Loucy (cell line): Measurements from ENCODE around the gene FGD3.

ENCODE experiments used
- H2AFZ ChIP-seq: fragments of 200-600 bp; sonication (generic); 2 replicates; pipeline ENCODE4 v1.6.0; 2016; ENCODE audit warnings: antibody characterized with exemption, mild to moderate bottlenecking, low read length, moderate library complexity
- H3F3A ChIP-seq: fragments of 200-600 bp; 2 replicates; pipeline ENCODE4 v1.6.0; 2016; ENCODE audit warnings: antibody characterized with exemption, low read depth, mild to moderate bottlenecking
- H3K27me3 ChIP-seq: fragments of 200-600 bp; sonication (generic); 2 replicates; pipeline ENCODE4 v1.6.1; 2014; ENCODE audit warnings: low read length, mild to moderate bottlenecking; ENCODE audit not compliant: insufficient read depth, poor library complexity, severe bottlenecking
- H3K36me3 ChIP-seq: fragments of 200-600 bp; sonication (generic); 2 replicates; pipeline ENCODE4 v1.6.1; 2016; ENCODE audit warnings: low read length; ENCODE audit not compliant: insufficient read depth
- H3K4me1 ChIP-seq: fragments of 200-600 bp; sonication (generic); 2 replicates; pipeline ENCODE4 v1.5.1; 2014; ENCODE audit warnings: low read length, mild to moderate bottlenecking; ENCODE audit not compliant: insufficient read depth, poor library complexity, severe bottlenecking
- H3K4me2 ChIP-seq: fragments of 200-600 bp; sonication (generic); 2 replicates; pipeline ENCODE4 v1.6.0; 2014; ENCODE audit warnings: antibody characterized with exemption, low read length, low read depth, mild to moderate bottlenecking; ENCODE audit not compliant: poor library complexity, severe bottlenecking
- H3K4me3 ChIP-seq: fragments of 200-600 bp; sonication (generic); 2 replicates; pipeline ENCODE4 v1.5.1; 2014; ENCODE audit warnings: low read length, mild to moderate bottlenecking, mixed read lengths; ENCODE audit not compliant: poor library complexity, severe bottlenecking
- H3K79me2 ChIP-seq: fragments of 200-600 bp; sonication (generic); 2 replicates; pipeline ENCODE4 v1.6.1; 2014; ENCODE audit warnings: low read length; ENCODE audit not compliant: insufficient read depth
- H3K9ac ChIP-seq: fragments of 200-600 bp; sonication (generic); 2 replicates; pipeline ENCODE4 v1.6.0; 2014; ENCODE audit warnings: mild to moderate bottlenecking, low read depth, low read length, moderate library complexity; ENCODE audit not compliant: poor library complexity, severe bottlenecking
- H3K9me2 ChIP-seq: fragments of 200-600 bp; sonication (generic); replicated peaks from 2 replicates; pipeline ENCODE4 v1.6.1; 2016; ENCODE audit warnings: low read depth, low read length, mixed read lengths
- H3K9me3 ChIP-seq: fragments of 200-600 bp; sonication (generic); 2 replicates; pipeline ENCODE4 v1.6.1; 2014; ENCODE audit warnings: mild to moderate bottlenecking, antibody characterized with exemption, low read length, low read depth; ENCODE audit not compliant: insufficient read depth
- H4K20me1 ChIP-seq: fragments of 200-600 bp; sonication (generic); 2 replicates; pipeline ENCODE4 v1.6.0; 2014; ENCODE audit warnings: antibody characterized with exemption, low read length, mild to moderate bottlenecking; ENCODE audit not compliant: insufficient read depth, poor library complexity, severe bottlenecking
- CTCF ChIP-seq: fragments of 200-600 bp; sonication (generic); conservative IDR thresholded peaks from 2 replicates; pipeline ENCODE4 v1.5.1; 2014; ENCODE audit warnings: mild to moderate bottlenecking, antibody characterized with exemption, low read length
- EZH2phosphoT487 ChIP-seq: fragments of 200-600 bp; IDR thresholded peaks from 2 replicates; pipeline ENCODE4 v1.6.1; 2018; ENCODE audit warnings: antibody characterized with exemption, mild to moderate bottlenecking, moderate library complexity, borderline replicate concordance

Gene FGD3

DNA sequence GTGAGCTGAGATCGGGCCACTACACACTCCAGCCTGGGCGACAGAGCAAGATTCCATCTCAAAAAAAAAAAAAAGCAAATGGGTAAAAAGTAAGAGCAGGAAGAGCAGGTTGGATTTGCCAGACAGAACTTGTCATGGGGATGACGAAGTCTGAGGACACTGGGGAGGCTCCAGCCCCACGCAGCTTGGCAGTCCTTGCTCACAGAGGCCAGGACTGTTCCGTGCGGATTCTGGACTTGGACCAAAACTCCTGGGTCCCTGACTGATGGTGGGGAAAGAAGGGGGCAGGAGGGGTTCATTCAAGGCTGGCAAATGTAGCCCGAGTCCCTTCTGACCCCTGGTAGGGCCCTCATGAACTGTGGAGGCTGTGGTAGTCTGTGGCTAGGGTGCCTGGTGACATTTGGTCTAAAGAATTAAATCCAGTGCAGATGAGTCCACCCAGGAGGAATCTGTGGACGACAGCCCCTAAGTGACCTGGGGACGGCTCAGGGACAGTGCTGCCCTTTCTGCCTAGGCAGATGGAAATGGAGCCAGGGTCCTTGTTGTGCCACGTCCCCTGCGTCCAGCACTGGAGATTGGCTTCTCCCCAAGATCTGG, 3.1 kb downstream of the FGD3 start:
- Histone ChIP-seq H3K9me2 (no peaks in the 10 kb centered on the region), H3K27me3 (peaks cover 6% of the 10 kb centered on the region), H3K9me3 (no peaks in the 10 kb centered on the region), H2AFZ (no peak overlapping the region), H3K79me2 (no peaks in the 10 kb centered on the region), H3K4me3 (no peak overlapping the region), H3K36me3 (no peaks in the 10 kb centered on the region), H3K4me2 (no peak overlapping the region), H3K9ac (no peak overlapping the region), H3K4me1 (peaks cover 22% of the 10 kb centered on the region), H3F3A (no peaks in the 10 kb centered on the region), H4K20me1 (no peaks in the 10 kb centered on the region)
- TF ChIP-seq EZH2phosphoT487 (no peak), CTCF (no peak)

GRCh38 chr9:92952906-92953610, 5.7 kb downstream of the FGD3 start:
- H3K79me2 ChIP-seq = no peaks in the 10 kb centered on the region
- H3K9ac ChIP-seq = no peak overlapping the region
- no peaks in the 10 kb centered on the region for H3K9me2 ChIP-seq
- H4K20me1 ChIP-seq = no peaks in the 10 kb centered on the region
- peaks cover 2% of the 10 kb centered on the region for H3K27me3 ChIP-seq
- no peaks in the 10 kb centered on the region for H3F3A ChIP-seq
- no peak for TF ChIP-seq EZH2phosphoT487
- no peak for TF ChIP-seq CTCF
- no peaks in the 10 kb centered on the region for H3K36me3 ChIP-seq
- peaks cover 22% of the 10 kb centered on the region for H3K4me1 ChIP-seq
- H3K9me3 ChIP-seq = no peaks in the 10 kb centered on the region
- 0 out of 2 replicates have a peak overlapping the region, but pooled peaks have one; percentile 13 for H2AFZ ChIP-seq
- peak overlapping the region; percentile 79 for H3K4me2 ChIP-seq
- H3K4me3 ChIP-seq = no peak overlapping the region

DNA sequence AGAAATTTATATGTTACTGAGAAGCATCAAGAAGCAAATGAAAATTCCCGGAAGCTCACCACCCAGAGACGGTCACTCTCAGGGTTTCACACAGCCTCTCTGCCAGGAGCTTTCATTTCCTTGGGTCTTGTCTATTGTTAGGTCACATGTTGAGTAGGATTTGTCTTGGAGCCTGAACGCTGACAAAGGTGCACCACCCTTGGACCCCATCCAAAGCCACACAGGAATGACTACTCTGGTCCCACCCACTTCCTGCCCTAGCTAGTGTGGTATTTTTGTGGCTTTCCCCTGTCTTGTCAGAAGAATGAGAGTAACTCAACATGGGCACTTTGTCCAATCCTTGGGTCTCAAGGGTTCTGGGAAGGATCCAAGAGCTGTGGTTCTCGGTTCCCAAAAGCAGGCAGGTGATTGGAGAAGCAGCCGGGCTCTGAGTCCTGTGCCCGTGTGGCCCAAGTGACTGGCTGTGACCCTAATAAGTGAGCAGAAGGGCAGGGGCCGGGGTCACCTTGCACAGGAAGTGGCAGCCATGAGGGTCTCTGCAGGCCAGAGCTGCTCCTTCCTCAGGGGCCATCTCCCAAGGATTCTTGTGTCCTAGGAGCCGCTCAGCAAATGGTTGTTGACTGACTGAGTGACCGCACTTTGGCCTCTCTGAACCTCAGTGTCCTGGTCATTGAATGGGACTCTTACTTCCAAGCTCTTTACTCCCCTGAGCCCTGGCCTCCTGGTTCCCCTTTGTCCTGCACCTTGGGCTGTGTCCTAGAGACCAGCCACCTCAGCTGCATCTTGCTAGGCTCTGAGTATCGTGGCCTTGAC, 6.9 kb downstream of the FGD3 start:
- no peaks in the 10 kb centered on the region for H3F3A ChIP-seq
- no peaks in the 10 kb centered on the region for H3K27me3 ChIP-seq
- H3K36me3 ChIP-seq = no peaks in the 10 kb centered on the region
- H3K9me3 ChIP-seq = no peaks in the 10 kb centered on the region
- no peaks in the 10 kb centered on the region for H3K79me2 ChIP-seq
- no peaks in the 10 kb centered on the region for H4K20me1 ChIP-seq
- H3K9ac ChIP-seq = peak overlapping the region; percentile 18
- H3K4me2 ChIP-seq = peak overlapping the region; percentile 79
- TF ChIP-seq CTCF = no peak
- no peak for TF ChIP-seq EZH2phosphoT487
- H3K4me3 ChIP-seq = peak overlapping the region; percentile 63
- peak overlapping the region; percentile 13 for H2AFZ ChIP-seq
- H3K9me2 ChIP-seq = no peaks in the 10 kb centered on the region
- peaks cover 22% of the 10 kb centered on the region for H3K4me1 ChIP-seq
